ENCODE results near the gene PSMB10. TPM values are rescaled to one million over a fixed set of nuclear protein-coding genes. Genes with fewer than 3 reads are reported as not detected.

The PSMB10 gene
- total RNA-seq, 1 experiment from 2014 or later: 41.0 TPM

- TF ChIP-seq CEBPB (IDR thresholded peaks at IDR 0.05; ENCODE audit: low read depth) (no peak), JUND (IDR thresholded peaks at IDR 0.05) (no peak), ATF3 (IDR thresholded peaks at IDR 0.05) (no peak), REST (IDR thresholded peaks at IDR 0.05; ENCODE audit: low read depth) (no peak), ZFX (IDR thresholded peaks at IDR 0.05) (no peak)
Measured at GRCh38 chr16:67885976-67886375, 50.7 kb downstream of the PSMB10 start (continued).

GRCh38 chr16:67885545-67885944, 51.1 kb downstream of the PSMB10 start:
- H3K4me2 ChIP-seq (ENCODE audit: low read length): no peak overlapping the region
- no peaks in the 10 kb centered on the region for H3K9me3 ChIP-seq (ENCODE audit: control insufficient read depth in 1 of 2, insufficient read depth in 1 of 2, low read depth in 1 of 2, low read length in 2 of 2)
- intact Hi-C loops (cut with micrococcal nuclease): loop anchor here (10.0 kb wide), 1 partner anchor 339 kb away; no protein-coding TSS in a partner anchor
- H3K4me3 ChIP-seq (replicated peaks in 1 of 2; ENCODE audit: low read depth in 1 of 2, low read length in 2 of 2): no peak overlapping the region
- no peak overlapping the region for H3K27ac ChIP-seq (ENCODE audit: low read depth, low read length)
- peaks cover 3% of the 10 kb centered on the region; the same call in 1 of the 2 replicates for H4K20me1 ChIP-seq (ENCODE audit: insufficient read depth)
- H3K4me1 ChIP-seq (ENCODE audit: control insufficient read depth in 1 of 2, insufficient read depth in 2 of 2, low read length in 2 of 2): no peaks in the 10 kb centered on the region
- H3K9ac ChIP-seq (ENCODE audit: low read length): no peak overlapping the region
- ChIA-PET RAD21 (ENCODE audit: low non-redundant PET in 1 of 2, low total read pairs in 2 of 2, uncharacterized antibody in 2 of 2, unreplicated experiment in 2 of 2) (no interaction called here), POLR2A (no interaction called here), CTCF (interaction anchor here (1.1 to 2.9 kb wide), 2 partner anchors 43 to 155 kb away, joined by 3 to 13 read pairs; no protein-coding TSS in a partner anchor)
- BruUV-seq (replicated peaks): no TSS peak
- H3K27me3 ChIP-seq (ENCODE audit: insufficient read depth, low read length): no peaks in the 10 kb centered on the region
- no peaks in the 10 kb centered on the region for H3K79me2 ChIP-seq (ENCODE audit: insufficient read depth, low read length)
- ATAC-seq (no peak), DNase-seq (ENCODE audit: low read depth, low spot score) (no peak)
- no peaks in the 10 kb centered on the region for H3K9me2 ChIP-seq (ENCODE audit: insufficient read depth)
- no peak overlapping the region for H2AFZ ChIP-seq (ENCODE audit: low read depth, low read length, poor library complexity, severe bottlenecking)
- H3K36me3 ChIP-seq (ENCODE audit: control insufficient read depth in 1 of 2, insufficient read depth in 2 of 2, low read length in 2 of 2): peaks cover 16 to 29% of the 10 kb centered on the region in 2 experiments; a peak in 3 of 4 replicates
- TF ChIP-seq ELF1 (IDR thresholded peaks at IDR 0.05; ENCODE audit: borderline replicate concordance, low read depth) (no peak), POLR2AphosphoS5 (IDR thresholded peaks at IDR 0.05; ENCODE audit: low read depth, low read length) (no peak), MAX (IDR thresholded peaks at IDR 0.05) (no peak), CTCF (IDR thresholded peaks at IDR 0.05 in 2 of 3, conservative IDR thresholded peaks at IDR 0.05 in 1 of 3; ENCODE audit: borderline replicate concordance in 1 of 3, insufficient read depth in 1 of 3, low read depth in 2 of 3, low read length in 2 of 3) (no peak), ATF3 (IDR thresholded peaks at IDR 0.05) (no peak), POLR2A (IDR thresholded peaks at IDR 0.05; ENCODE audit: borderline replicate concordance, extremely low read depth, insufficient read depth, insufficient read length) (no peak), TCF7L2 (IDR thresholded peaks at IDR 0.05; ENCODE audit: borderline replicate concordance, extremely low read depth, insufficient read depth, insufficient read length) (no peak), REST (IDR thresholded peaks at IDR 0.05; ENCODE audit: low read depth) (no peak), EZH2phosphoT487 (IDR thresholded peaks at IDR 0.05; ENCODE audit: borderline replicate concordance) (no peak), JUND (IDR thresholded peaks at IDR 0.05) (no peak), ZFX (IDR thresholded peaks at IDR 0.05) (no peak), SRF (IDR thresholded peaks at IDR 0.05; ENCODE audit: low read depth) (no peak)

All from HCT116 (cell line).